Fibroblast of villous mesenchyme (primary cell): ENCODE results near the gene COBL. TPM values are rescaled to one million over a fixed set of nuclear protein-coding genes. Genes with fewer than 3 reads are reported as not detected.

ENCODE experiments used
- DNase-seq: peaks from one replicate; pipeline ENCODE4 v3.0.0-alpha.2; 2010; ENCODE audit warnings: low read depth
- H3K4me3 ChIP-seq: 2 replicates; pipeline ENCODE4 v1.5.1; 2011; ENCODE audit warnings: low read depth, mild to moderate bottlenecking, low read length
- CTCF ChIP-seq: IDR thresholded peaks from 2 replicates; pipeline ENCODE4 v1.5.1; 2012; ENCODE audit warnings: low read depth, mild to moderate bottlenecking, low read length; ENCODE audit not compliant: insufficient read depth
- total RNA-seq: library from RNA; depleted of rRNA; stranded (reverse); fragments of >200 nt; gene quantifications from 2 replicates; pipeline ENCODE4 v1.2.3, GENCODE V29; 2012

The COBL gene
- total RNA-seq, 1 donor = not detected

- no peak overlapping the region for H3K4me3 ChIP-seq
- TF ChIP-seq CTCF = no peak
- no peak for DNase-seq
These were observed 140.6 kb downstream of the COBL start for GRCh38 chr7:51175992-51176388.

GRCh38 chr7:51175316-51175991, 141.2 kb downstream of the COBL start:
- no peak overlapping the region for H3K4me3 ChIP-seq
- no peak for DNase-seq
- no peak for TF ChIP-seq CTCF

- TF ChIP-seq CTCF = no peak
- H3K4me3 ChIP-seq = no peak overlapping the region
- DNase-seq = no peak
These were observed 151.3 kb downstream of the COBL start for GRCh38 chr7:51165337-51165736.

- TF ChIP-seq CTCF = peak; percentile 94
- peak; percentile 80 for DNase-seq
- no peak overlapping the region for H3K4me3 ChIP-seq
These were observed 153.8 kb downstream of the COBL start for GRCh38 chr7:51162724-51163329.

- H3K4me3 ChIP-seq = no peak overlapping the region
- DNase-seq = no peak
- peak; percentile 3 for TF ChIP-seq CTCF
These were observed 154.7 kb downstream of the COBL start for GRCh38 chr7:51161937-51162336.

- peak; percentile 97 for TF ChIP-seq CTCF
- peak; percentile 77 for DNase-seq
- H3K4me3 ChIP-seq = no peak overlapping the region
These were observed 155.5 kb downstream of the COBL start for GRCh38 chr7:51160990-51161615.
